ENCODE measurements around the gene CST2. TPM values are rescaled to one million over a fixed set of nuclear protein-coding genes. Genes with fewer than 3 reads are reported as not detected.

Gene CST2
- total and polyA plus RNA-seq, 2 donors (not counting 1 experiment from before 2014, with no cell fraction given) = not detected

DNA sequence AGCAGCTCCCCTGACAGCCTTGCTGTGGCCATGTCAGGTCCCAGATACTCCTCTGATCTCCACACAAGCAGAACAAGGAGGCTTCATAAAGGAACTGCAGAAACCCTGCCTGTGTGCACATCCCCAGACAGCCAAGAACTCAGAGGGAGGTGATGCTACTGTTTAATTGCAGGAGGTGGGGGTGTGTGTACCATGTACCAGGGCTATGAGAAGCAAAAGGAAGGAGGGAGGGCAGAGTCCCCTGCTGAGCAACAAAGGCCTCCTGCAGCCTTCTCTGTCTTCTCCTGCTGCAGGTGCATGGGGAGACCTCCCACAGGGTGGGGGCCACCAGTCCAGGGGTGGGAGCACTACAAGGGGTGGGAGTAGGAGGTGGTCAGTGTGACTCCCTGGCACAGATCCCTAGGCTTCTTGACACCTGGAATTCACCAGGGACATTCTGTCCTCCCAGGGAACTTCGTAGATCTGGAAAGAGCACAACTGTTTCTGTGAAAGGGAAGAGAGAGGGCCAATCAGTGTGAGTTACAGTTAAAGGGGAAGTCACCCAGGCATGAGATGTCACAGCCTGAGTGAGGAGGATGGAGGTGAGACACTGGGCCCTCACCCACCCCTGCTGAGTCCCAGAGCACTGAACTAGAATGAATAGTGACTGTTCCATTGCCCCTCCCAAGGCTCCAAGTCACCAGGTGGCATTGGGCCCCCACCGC lies 2.8 kb downstream of the CST2 start:
- no peak overlapping the region for H2AFZ ChIP-seq (ENCODE audit: insufficient read depth, low read depth, low read length, poor library complexity, severe bottlenecking)
- no peak overlapping the region for H3K9ac ChIP-seq (ENCODE audit: low read length)
- H3K4me3 ChIP-seq (ENCODE audit: control extremely low read depth in 1 of 5, extremely low read depth in 1 of 5, insufficient read depth in 1 of 5, low read depth in 2 of 5, low read length in 4 of 5) = no peak overlapping the region
- no peaks in the 10 kb centered on the region for H3K4me1 ChIP-seq (ENCODE audit: control insufficient read depth in 2 of 2, insufficient read depth in 2 of 2, low read length in 2 of 2)
- Mint-ChIP-seq H3K4me3 (no peak overlapping the region), H3K4me1 (no peaks in the 10 kb centered on the region), H3K27me3 (no peaks in the 10 kb centered on the region), H3K27ac (no peak overlapping the region), H3K9me3 (ENCODE audit: insufficient read depth) (no peaks in the 10 kb centered on the region)
- TF ChIP-seq EZH2 (IDR thresholded peaks at IDR 0.05; ENCODE audit: borderline replicate concordance, insufficient read depth, low read depth, low read length, poor library complexity, severe bottlenecking) (no peak), CTCF (IDR thresholded peaks at IDR 0.05) (no peak)
- ATAC-seq (ENCODE audit: low read depth) = no peak
- no peak for DNase-seq
- POLR2A ChIA-PET = no interaction called here
- no peaks in the 10 kb centered on the region for H3K9me3 ChIP-seq (ENCODE audit: control extremely low read depth in 1 of 3, control insufficient read depth in 2 of 3, insufficient read depth in 1 of 3, low read length in 2 of 3)
- no peaks in the 10 kb centered on the region for H3K27me3 ChIP-seq (replicated peaks in 1 of 4; ENCODE audit: control extremely low read depth in 1 of 4, control insufficient read depth in 3 of 4, insufficient read depth in 4 of 4, low read length in 3 of 4)
- no peak overlapping the region for H3K27ac ChIP-seq (ENCODE audit: low read length in 2 of 2)
- whole genome bisulfite sequencing (ENCODE audit: insufficient coverage) = 56% methylated on average over 2 of the region's 2 CpGs
- intact Hi-C loops (cut with micrococcal nuclease) = no loop called here
- CTCF ChIA-PET = no interaction called here
- no peaks in the 10 kb centered on the region for H3K36me3 ChIP-seq (replicated peaks in 1 of 2; ENCODE audit: control extremely low read depth in 1 of 2, control insufficient read depth in 1 of 2, extremely low read depth in 1 of 2, insufficient read depth in 2 of 2, low read length in 1 of 2)
- no peak overlapping the region for H3K4me2 ChIP-seq (replicated peaks; ENCODE audit: low read depth, low read length, poor library complexity, severe bottlenecking)
- no peaks in the 10 kb centered on the region for H4K20me1 ChIP-seq (ENCODE audit: control insufficient read depth, insufficient read depth, low read length, poor library complexity, severe bottlenecking)
- no peaks in the 10 kb centered on the region for H3K79me2 ChIP-seq (ENCODE audit: control insufficient read depth, insufficient read depth, low read length)

- intact Hi-C loops (cut with micrococcal nuclease) = no loop called here
- no peak overlapping the region for H3K4me3 Mint-ChIP-seq
These were observed 3.4 kb downstream of the CST2 start for GRCh38 chr20:23823111-23823510.

More at GRCh38 chr20:23823111-23823510, 3.4 kb downstream of the CST2 start:
- Mint-ChIP-seq H3K27me3 (no peaks in the 10 kb centered on the region), H3K4me1 (no peaks in the 10 kb centered on the region), H3K27ac (no peak overlapping the region), H3K9me3 (ENCODE audit: insufficient read depth) (no peaks in the 10 kb centered on the region)
- H3K36me3 ChIP-seq (replicated peaks in 1 of 2; ENCODE audit: control extremely low read depth in 1 of 2, control insufficient read depth in 1 of 2, extremely low read depth in 1 of 2, insufficient read depth in 2 of 2, low read length in 1 of 2) = no peaks in the 10 kb centered on the region
- H4K20me1 ChIP-seq (ENCODE audit: control insufficient read depth, insufficient read depth, low read length, poor library complexity, severe bottlenecking) = no peaks in the 10 kb centered on the region
- ChIA-PET CTCF (no interaction called here), POLR2A (no interaction called here)
- no peak for TF ChIP-seq EZH2 (IDR thresholded peaks at IDR 0.05; ENCODE audit: borderline replicate concordance, insufficient read depth, low read depth, low read length, poor library complexity, severe bottlenecking)
- TF ChIP-seq CTCF (IDR thresholded peaks at IDR 0.05) = no peak
- H3K27ac ChIP-seq (ENCODE audit: low read length in 2 of 2) = no peak overlapping the region
- WGBS (ENCODE audit: insufficient coverage) = 92% methylated on average over 3 of the region's 5 CpGs
- H3K9me3 ChIP-seq (ENCODE audit: control extremely low read depth in 1 of 3, control insufficient read depth in 2 of 3, insufficient read depth in 1 of 3, low read length in 2 of 3) = no peaks in the 10 kb centered on the region
- no peaks in the 10 kb centered on the region for H3K4me1 ChIP-seq (ENCODE audit: control insufficient read depth in 2 of 2, insufficient read depth in 2 of 2, low read length in 2 of 2)
- no peak overlapping the region for H2AFZ ChIP-seq (ENCODE audit: insufficient read depth, low read depth, low read length, poor library complexity, severe bottlenecking)
- H3K4me2 ChIP-seq (replicated peaks; ENCODE audit: low read depth, low read length, poor library complexity, severe bottlenecking) = no peak overlapping the region
- no peak for ATAC-seq (ENCODE audit: low read depth)
- no peak overlapping the region for H3K9ac ChIP-seq (ENCODE audit: low read length)
- no peaks in the 10 kb centered on the region for H3K27me3 ChIP-seq (replicated peaks in 1 of 4; ENCODE audit: control extremely low read depth in 1 of 4, control insufficient read depth in 3 of 4, insufficient read depth in 4 of 4, low read length in 3 of 4)
- DNase-seq = no peak
- H3K4me3 ChIP-seq (ENCODE audit: control extremely low read depth in 1 of 5, extremely low read depth in 1 of 5, insufficient read depth in 1 of 5, low read depth in 2 of 5, low read length in 4 of 5) = no peak overlapping the region
- no peaks in the 10 kb centered on the region for H3K79me2 ChIP-seq (ENCODE audit: control insufficient read depth, insufficient read depth, low read length)
